ENCODE results near the gene GATA5.

The GATA5 gene

DNA sequence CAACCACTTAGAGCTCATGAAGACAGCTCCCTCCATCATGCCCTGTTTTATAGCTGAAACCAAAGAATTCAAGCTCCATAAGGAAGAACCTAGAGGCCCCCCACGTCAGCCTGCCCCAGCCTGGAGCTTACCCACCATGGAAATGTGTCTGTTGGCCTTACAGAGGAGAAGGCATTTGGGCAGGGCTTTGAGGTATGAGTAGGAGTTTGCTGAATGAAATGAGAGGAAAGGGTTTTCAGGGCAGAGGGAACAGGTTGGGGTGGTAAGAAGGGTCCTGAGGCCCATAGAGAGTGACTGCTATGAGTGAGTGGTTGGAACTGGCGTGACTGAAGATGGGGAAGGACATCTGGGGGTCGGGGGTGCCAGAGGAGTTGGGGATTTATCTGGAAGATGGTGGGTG lies 12.7 kb upstream of the GATA5 start:
- TF ChIP-seq, protein P1, sequence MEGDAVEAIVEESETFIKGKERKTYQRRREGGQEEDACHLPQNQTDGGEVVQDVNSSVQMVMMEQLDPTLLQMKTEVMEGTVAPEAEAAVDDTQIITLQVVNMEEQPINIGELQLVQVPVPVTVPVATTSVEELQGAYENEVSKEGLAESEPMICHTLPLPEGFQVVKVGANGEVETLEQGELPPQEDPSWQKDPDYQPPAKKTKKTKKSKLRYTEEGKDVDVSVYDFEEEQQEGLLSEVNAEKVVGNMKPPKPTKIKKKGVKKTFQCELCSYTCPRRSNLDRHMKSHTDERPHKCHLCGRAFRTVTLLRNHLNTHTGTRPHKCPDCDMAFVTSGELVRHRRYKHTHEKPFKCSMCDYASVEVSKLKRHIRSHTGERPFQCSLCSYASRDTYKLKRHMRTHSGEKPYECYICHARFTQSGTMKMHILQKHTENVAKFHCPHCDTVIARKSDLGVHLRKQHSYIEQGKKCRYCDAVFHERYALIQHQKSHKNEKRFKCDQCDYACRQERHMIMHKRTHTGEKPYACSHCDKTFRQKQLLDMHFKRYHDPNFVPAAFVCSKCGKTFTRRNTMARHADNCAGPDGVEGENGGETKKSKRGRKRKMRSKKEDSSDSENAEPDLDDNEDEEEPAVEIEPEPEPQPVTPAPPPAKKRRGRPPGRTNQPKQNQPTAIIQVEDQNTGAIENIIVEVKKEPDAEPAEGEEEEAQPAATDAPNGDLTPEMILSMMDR (IDR thresholded peaks at IDR 0.05), result no peak
- H3K4me3 ChIP-seq, result no peak overlapping the region
- no peak overlapping the region for H3K27ac ChIP-seq
- DNase-seq (ENCODE audit: low spot score), result no peak

DNA sequence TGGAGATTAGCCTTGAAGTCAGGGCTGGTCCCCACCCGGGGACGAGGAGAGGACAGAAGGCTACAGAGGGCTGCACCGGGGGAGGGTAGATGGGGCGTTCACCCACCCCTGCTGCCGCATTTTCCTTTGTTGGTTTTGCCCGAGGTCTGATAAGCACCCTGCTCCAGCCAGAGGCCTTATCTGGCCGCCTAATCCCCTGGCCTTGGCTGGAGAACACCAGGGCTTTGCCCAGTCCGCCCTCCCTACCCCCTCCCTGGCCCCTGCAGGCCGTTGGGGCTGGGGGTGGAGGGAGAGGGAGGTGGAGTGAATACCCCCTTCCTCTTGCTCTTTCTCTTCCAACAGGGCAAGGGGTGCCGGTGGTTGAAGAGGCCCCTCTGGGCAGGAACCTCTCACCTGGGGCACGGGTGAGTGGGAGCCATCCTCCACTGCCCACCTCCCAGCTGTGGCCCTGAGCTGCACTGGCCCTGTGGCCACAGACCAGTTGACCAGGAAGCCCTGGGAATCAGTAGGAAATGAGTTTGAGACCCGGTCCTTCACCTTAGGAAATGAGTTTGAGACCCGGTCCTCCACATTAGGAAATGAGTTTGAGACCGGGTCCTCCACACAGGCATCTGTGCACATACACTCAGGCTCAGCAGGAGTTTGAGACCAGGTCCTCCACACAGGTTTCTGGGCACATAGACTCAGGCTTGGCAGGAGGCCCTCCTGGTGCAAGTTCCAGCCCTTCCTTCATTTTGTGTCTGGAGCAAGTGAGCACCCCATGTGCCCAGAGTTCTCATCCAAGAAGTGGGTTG lies 12.0 kb upstream of the GATA5 start:
- Histone ChIP-seq H3K27ac (no peak overlapping the region), H3K4me3 (no peak overlapping the region)
- TF ChIP-seq, protein P1 (IDR thresholded peaks at IDR 0.05), result no peak
- DNase-seq (ENCODE audit: low spot score), result no peak

DNA sequence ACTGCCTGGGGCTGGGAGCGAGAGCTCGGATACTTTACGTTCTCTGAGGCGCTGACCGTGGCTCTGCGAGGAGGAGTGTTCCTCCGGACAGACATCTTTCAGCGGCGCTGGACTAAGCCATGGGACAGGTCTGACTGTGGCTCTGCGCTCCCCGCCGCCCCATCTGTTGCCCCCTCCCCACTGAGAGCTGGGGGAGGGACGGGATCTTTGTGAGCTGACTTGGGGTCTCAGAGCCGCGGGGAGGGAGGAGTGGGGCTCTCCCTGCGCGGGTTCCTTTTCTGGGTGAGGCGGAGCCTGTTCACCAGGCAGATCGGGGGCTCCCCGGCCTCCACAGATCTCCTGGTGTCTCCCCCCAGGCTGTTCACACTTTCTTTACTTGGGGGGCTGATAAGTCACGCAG lies 11.3 kb upstream of the GATA5 start:
- Histone ChIP-seq H3K27ac (no peak overlapping the region), H3K4me3 (no peak overlapping the region)
- TF ChIP-seq, protein P1 (IDR thresholded peaks at IDR 0.05), result no peak
- no peak for DNase-seq (ENCODE audit: low spot score)

DNA sequence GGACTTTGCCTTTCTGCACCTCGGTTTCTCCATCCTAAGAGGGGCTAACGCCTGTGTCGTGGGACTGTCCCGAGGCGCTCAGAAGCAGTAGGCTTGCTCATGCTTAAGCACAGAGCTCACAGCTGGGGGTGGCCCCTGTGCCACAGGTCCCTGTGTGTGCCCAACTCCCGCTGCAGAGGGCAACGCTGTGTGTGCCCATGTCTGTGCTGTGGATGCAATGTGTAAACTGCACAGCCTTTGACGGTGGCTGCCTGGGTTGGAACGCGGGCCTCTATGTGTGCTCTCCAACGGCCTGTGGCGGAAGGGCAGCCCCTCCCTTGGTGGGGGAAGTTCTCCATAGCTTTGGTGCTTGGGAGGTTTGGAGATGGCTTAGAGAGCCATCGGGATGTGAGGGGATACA lies 10.7 kb upstream of the GATA5 start:
- TF ChIP-seq, protein P1 (IDR thresholded peaks at IDR 0.05), result no peak
- no peak overlapping the region for H3K27ac ChIP-seq
- no peak overlapping the region for H3K4me3 ChIP-seq
- DNase-seq (ENCODE audit: low spot score), result no peak

DNA sequence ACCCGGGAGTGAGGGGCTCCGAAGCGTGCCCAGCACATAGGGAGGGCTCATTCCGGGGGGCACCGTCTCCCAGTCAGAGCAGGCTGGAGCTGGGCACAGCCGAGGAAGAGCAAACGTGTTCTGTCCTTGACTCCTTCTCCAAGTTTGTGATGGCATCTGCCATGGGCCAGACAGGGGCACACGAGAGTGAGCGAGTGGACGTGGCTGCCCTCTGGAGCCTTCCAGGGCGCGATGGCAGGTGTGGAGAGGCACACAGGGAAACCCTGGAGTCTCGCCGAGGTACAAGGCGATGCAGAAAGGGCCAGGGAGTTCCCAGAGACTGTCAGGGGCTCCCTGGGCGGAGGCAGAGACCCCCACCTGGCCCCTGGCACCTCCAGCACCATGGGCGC lies 9.9 kb upstream of the GATA5 start:
- no peak for DNase-seq (ENCODE audit: low spot score)

DNA sequence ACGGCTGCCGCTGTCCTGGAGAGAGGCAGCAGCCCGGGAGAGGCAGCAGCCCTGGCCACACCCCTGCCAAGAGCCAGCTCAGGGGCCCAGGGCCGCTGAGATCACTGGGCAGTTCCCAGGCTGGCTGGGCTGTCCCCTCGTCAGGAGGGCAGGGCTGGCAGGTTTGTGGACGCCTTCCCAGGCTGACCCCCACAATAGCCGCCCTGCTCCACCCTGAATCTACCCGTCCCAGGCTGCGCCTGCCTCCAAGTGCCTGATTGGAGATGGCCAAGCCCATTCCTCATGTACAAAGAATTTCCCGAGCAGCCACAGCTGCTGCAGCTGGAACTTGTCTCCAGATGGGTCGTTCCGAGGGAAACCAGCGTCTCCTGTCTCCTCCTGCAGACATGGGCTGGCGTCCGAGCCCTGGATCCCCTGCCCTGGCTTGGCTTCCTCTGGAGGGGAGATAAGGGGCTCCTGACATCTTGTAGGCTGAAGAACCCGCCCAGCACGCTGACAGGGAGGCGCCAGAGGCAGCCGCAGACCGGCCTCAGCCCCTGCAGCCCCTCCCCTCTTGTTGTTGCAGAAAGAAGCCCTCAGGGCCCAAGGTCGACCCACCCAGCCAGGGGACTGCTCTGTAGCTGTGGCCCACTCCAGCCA lies 9.4 kb upstream of the GATA5 start:
- TF ChIP-seq, protein P1 (IDR thresholded peaks at IDR 0.05), result no peak
- no peak overlapping the region for H3K27ac ChIP-seq
- DNase-seq (ENCODE audit: low spot score), result no peak
- H3K4me3 ChIP-seq, result no peak overlapping the region

More for the DNA sequence above, 9.9 kb upstream of the GATA5 start:
- TF ChIP-seq, protein P1 (IDR thresholded peaks at IDR 0.05), result no peak
- Histone ChIP-seq H3K27ac (no peak overlapping the region), H3K4me3 (no peak overlapping the region)

DNA sequence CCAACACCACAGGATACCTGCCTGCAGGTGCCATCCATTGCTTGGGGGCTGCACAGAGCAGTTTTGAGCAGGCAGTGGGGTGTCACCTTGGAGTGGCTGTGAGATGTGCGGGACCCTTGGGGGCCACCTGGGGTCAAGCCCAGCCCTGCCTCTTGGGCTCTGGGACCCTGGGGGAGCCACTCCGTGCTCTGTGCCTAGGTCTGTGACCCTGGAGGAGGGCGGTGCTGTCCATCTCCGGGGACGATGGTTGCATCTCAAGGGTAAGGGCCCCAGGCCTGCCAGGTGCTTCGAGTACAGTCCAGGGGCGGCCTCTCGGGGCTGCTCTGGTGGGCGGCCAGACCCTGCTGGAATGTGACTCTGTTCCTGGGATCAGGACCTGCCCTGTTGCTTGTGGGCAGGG lies 8.7 kb upstream of the GATA5 start:
- TF ChIP-seq, protein P1 (IDR thresholded peaks at IDR 0.05), result no peak
- DNase-seq (ENCODE audit: low spot score), result no peak
- Histone ChIP-seq H3K27ac (no peak overlapping the region), H3K4me3 (no peak overlapping the region)
